GM21717 (cell line): ENCODE measurements around the gene RNF25.
"Not testable (repeated sequence)": the region's sequence is repeated elsewhere in the genome, so short reads cannot be mapped to it uniquely, and the experiment has no call there.

Source experiments
- ATAC-seq: cut with Tn5 transposase; IDR thresholded peaks from one replicate; pipeline ENCODE4 v1.9.1; 2021; ENCODE audit warnings: mild to moderate bottlenecking, moderate library complexity; ENCODE audit not compliant: unreplicated experiment

RNF25 gene

GRCh38 chr2:218687400-218688060, 15.7 kb upstream of the RNF25 start:
- not testable (repeated sequence) for ATAC-seq

GRCh38 chr2:218680061-218680460, 8.3 kb upstream of the RNF25 start:
- no peak for ATAC-seq

GRCh38 chr2:218679119-218679518, 7.3 kb upstream of the RNF25 start:
- no peak for ATAC-seq

GRCh38 chr2:218671097-218671653, 627 bp downstream of the RNF25 start:
- ATAC-seq: no peak

- ATAC-seq: no peak
Observed at GRCh38 chr2:218664653-218665052, 7.1 kb downstream of the RNF25 start.

- no peak for ATAC-seq
Observed at GRCh38 chr2:218663901-218664300, 7.9 kb downstream of the RNF25 start.

- no peak for ATAC-seq
Observed at GRCh38 chr2:218662827-218663226, 9.0 kb downstream of the RNF25 start.

- no peak for ATAC-seq
Observed at GRCh38 chr2:218662377-218662776, 9.4 kb downstream of the RNF25 start.

- no peak for ATAC-seq
Observed at GRCh38 chr2:218659988-218660358, 11.8 kb downstream of the RNF25 start.

GRCh38 chr2:218659258-218659987, 12.4 kb downstream of the RNF25 start, which contains the start of the genes BCS1L and ZNF142:
TSS of gene BCS1L (plus strand) at chr2:218659683. CDS start at chr2:218660988, 1,305 bp downstream.
TSS of gene ZNF142 (minus strand) at chr2:218659623. CDS start at chr2:218656429, 3,194 bp downstream.
- ATAC-seq: peak; percentile 94

GRCh38 chr2:218658671-218659257, 13.0 kb downstream of the RNF25 start:
- peak; percentile 32 for ATAC-seq

- ATAC-seq: no peak
Observed at GRCh38 chr2:218655751-218656150, 16.1 kb downstream of the RNF25 start.

GRCh38 chr2:218648787-218649100, 23.1 kb downstream of the RNF25 start:
- no peak for ATAC-seq

- no peak for ATAC-seq
Observed at GRCh38 chr2:218648088-218648786, 23.6 kb downstream of the RNF25 start.

GRCh38 chr2:218645126-218645525, 26.7 kb downstream of the RNF25 start:
- ATAC-seq: no peak

- ATAC-seq: no peak
Observed at GRCh38 chr2:218644721-218645120, 27.1 kb downstream of the RNF25 start.

- ATAC-seq: no peak
Observed at GRCh38 chr2:218643751-218644310, 28.0 kb downstream of the RNF25 start.

- no peak for ATAC-seq
Observed at GRCh38 chr2:218642786-218643185, 29.0 kb downstream of the RNF25 start.

GRCh38 chr2:218642121-218642656, 29.6 kb downstream of the RNF25 start:
- ATAC-seq: no peak

- no peak for ATAC-seq
Observed at GRCh38 chr2:218638372-218638771, 33.4 kb downstream of the RNF25 start.

- no peak for ATAC-seq
Observed at GRCh38 chr2:218635719-218636118, 36.1 kb downstream of the RNF25 start.
